Measurements from ENCODE around the gene KCNQ1. TPM values are rescaled to one million over a fixed set of nuclear protein-coding genes. Genes with fewer than 3 reads are reported as not detected.

The KCNQ1 gene
- total RNA-seq, 1 donor from 2014 or later = 4.8 TPM

DNA sequence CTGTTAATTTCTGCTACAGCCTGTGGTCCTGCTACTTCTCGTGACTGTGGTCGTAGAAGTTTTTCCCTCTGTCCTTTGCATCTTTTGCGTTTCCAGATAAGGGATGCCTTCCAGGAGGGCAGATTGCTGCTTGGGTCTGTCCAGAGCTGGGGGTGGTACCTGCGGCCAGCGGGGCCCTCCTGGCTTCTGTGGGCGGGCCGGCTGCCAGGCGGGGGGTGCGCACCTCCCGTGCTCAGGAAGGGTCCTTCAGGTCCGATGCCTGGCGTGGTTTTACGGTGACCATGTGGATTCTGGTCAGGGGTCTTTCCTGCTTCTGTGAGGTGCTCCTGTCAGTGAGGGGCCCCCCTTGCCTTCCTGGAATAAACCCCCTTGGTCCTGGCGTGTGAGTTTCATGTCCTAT is 84.8 kb downstream of the KCNQ1 start:
- peaks cover 17% of the 10 kb centered on the region for H3K4me1 Mint-ChIP-seq (ENCODE audit: unreplicated experiment)
- peaks cover 6% of the 10 kb centered on the region for H3K27me3 Mint-ChIP-seq
- DNase-seq (ENCODE audit: extremely low spot score, unreplicated experiment) = no peak
- no peaks in the 10 kb centered on the region for H3K9me3 Mint-ChIP-seq
- TF ChIP-seq CTCF (conservative IDR thresholded peaks at IDR 0.05) = no peak
- no peak overlapping the region for H3K4me3 Mint-ChIP-seq
- no peaks in the 10 kb centered on the region for H3K36me3 Mint-ChIP-seq
- H3K27ac Mint-ChIP-seq = no peak overlapping the region

GRCh38 chr11:2530131-2530854 is 85.5 kb downstream of the KCNQ1 start:
- Mint-ChIP-seq H3K4me3 (no peak overlapping the region), H3K27me3 (peaks cover 6% of the 10 kb centered on the region), H3K27ac (no peak overlapping the region), H3K36me3 (no peaks in the 10 kb centered on the region), H3K4me1 (ENCODE audit: unreplicated experiment) (peaks cover 17% of the 10 kb centered on the region), H3K9me3 (no peaks in the 10 kb centered on the region)
- DNase-seq (ENCODE audit: extremely low spot score, unreplicated experiment) = no peak
- no peak for TF ChIP-seq CTCF (conservative IDR thresholded peaks at IDR 0.05)

- Mint-ChIP-seq H3K36me3 (no peaks in the 10 kb centered on the region), H3K27me3 (peaks cover 6% of the 10 kb centered on the region), H3K4me1 (ENCODE audit: unreplicated experiment) (peaks cover 17% of the 10 kb centered on the region), H3K27ac (no peak overlapping the region), H3K9me3 (no peaks in the 10 kb centered on the region), H3K4me3 (no peak overlapping the region)
- TF ChIP-seq CTCF (conservative IDR thresholded peaks at IDR 0.05) = no peak
- DNase-seq (ENCODE audit: extremely low spot score, unreplicated experiment) = no peak
These were observed 86.0 kb downstream of the KCNQ1 start for GRCh38 chr11:2530855-2531200.

- H3K4me3 Mint-ChIP-seq = no peak overlapping the region
- DNase-seq (ENCODE audit: extremely low spot score, unreplicated experiment) = peak; percentile 88
- H3K36me3 Mint-ChIP-seq = no peaks in the 10 kb centered on the region
- peaks cover 6% of the 10 kb centered on the region for H3K27me3 Mint-ChIP-seq
- H3K27ac Mint-ChIP-seq = no peak overlapping the region
- TF ChIP-seq CTCF (conservative IDR thresholded peaks at IDR 0.05) = peak; percentile 98
- H3K9me3 Mint-ChIP-seq = no peaks in the 10 kb centered on the region
- peaks cover 17% of the 10 kb centered on the region for H3K4me1 Mint-ChIP-seq (ENCODE audit: unreplicated experiment)
These were observed 86.6 kb downstream of the KCNQ1 start for GRCh38 chr11:2531277-2531986.

DNA sequence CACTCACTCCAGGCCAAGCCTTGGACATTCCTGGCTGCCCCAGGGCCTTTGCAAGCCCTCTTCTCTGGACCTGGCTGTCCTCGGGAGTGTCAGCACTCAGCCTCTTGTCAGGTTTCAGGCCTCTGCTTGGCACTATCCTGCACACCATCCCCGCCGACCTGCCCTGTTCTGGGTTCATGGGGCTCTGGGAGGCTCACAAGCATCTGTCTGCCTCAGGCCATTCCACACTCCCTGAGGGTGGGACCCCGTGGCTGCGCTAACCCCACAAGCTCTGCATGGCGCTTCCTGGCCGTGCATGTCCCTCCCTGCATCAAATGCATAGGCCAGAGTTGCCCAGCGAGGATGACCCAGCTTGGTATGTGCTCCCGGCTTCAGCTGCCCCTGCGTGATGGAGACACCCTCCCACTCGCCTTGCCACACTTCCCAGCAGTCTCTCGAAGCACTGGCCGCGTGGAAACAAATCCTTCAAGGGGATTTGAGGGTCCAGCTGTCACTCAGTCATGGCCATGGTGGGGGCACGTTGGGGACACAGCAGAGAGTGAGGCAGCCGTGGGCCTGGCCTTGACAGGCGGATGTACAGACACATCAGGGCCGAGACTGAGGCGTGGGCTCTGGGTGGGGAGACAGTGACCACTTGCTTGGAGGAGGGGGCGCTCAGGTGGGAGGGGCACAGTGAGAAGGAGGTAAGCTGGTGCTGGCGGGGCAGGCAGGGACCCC is 87.3 kb downstream of the KCNQ1 start:
- H3K27ac Mint-ChIP-seq = peak overlapping the region; percentile 88

More for the DNA sequence above, 87.3 kb downstream of the KCNQ1 start:
- Mint-ChIP-seq H3K9me3 (no peaks in the 10 kb centered on the region), H3K4me1 (ENCODE audit: unreplicated experiment) (peaks cover 17% of the 10 kb centered on the region), H3K4me3 (no peak overlapping the region), H3K27me3 (peaks cover 6% of the 10 kb centered on the region), H3K36me3 (no peaks in the 10 kb centered on the region)
- DNase-seq (ENCODE audit: extremely low spot score, unreplicated experiment) = no peak
- TF ChIP-seq CTCF (conservative IDR thresholded peaks at IDR 0.05) = no peak

Measured in type B pancreatic cell (in vitro differentiated cells).